Sigmoid colon (tissue), 4 donors: ENCODE data around the gene INPP5E.

ENCODE experiments used
- CTCF ChIP-seq, 4 experiments: fragments of 450-650 bp in 3 of 4; fragments of 200-600 bp in 1 of 4; IDR thresholded peaks; one replicate each; pipeline ENCODE4 v1.5.1; 2016 to 2019; ENCODE audit warnings: antibody characterized with exemption in 4 of 4, mild to moderate bottlenecking in 3 of 4, moderate library complexity in 2 of 4
- EP300 ChIP-seq, 4 donors: sonication (generic); formaldehyde crosslinking; IDR thresholded peaks; one replicate each; pipeline ENCODE4 v1.6.1; 2017; ENCODE audit warnings: antibody characterized with exemption in 4 of 4
- POLR2A ChIP-seq, 2 donors: fragments of 450-650 bp; IDR thresholded peaks; one replicate each; pipeline ENCODE4 v1.6.1; 2016; ENCODE audit warnings: antibody characterized with exemption in 2 of 2, mild to moderate bottlenecking in 2 of 2, moderate library complexity in 2 of 2
- POLR2AphosphoS5 ChIP-seq, 4 donors: sonication (generic); formaldehyde crosslinking; IDR thresholded peaks; one replicate each; pipeline ENCODE4 v1.6.1; 2017; ENCODE audit warnings: antibody characterized with exemption in 4 of 4

DNA sequence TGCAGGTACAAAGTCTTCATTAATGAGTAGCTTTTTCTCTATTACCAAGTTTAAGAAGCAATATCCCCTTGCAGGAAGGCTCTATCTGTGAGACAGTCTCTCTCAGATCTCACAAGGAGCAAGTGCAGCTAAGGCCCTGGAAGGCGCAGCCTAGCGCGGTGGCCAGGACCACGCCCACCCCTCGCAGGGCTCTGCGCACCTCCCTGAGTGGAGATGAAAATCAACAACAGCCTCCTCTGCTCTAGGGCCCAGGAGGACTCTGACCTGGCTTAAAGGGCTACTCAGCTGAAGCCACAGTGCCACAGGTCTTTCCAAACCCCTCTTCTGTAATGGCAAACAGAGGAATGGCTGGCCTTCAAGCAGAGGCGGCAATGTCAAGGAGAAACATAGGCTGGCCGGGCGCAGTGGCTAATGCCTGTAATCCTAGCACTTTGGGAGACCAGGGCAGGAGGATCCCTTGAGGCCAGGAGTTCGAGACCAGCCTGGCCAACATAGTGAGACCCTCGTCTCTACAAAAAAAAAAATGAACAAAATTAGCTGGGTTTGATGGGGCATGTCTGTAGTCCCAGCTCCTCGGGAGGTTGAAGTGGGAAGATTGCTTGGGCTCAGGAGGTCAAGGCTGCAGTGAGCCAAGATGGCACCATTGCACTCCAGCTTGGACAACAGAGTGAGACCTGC is 31.3 kb upstream of the INPP5E start:
- no peak for TF ChIP-seq CTCF (IDR thresholded peaks at IDR 0.05)
- no peak for TF ChIP-seq EP300 (IDR thresholded peaks at IDR 0.05)
- TF ChIP-seq POLR2A (IDR thresholded peaks at IDR 0.05) = no peak
- no peak for TF ChIP-seq POLR2AphosphoS5 (IDR thresholded peaks at IDR 0.05)
